ENCODE results near the gene RAB1B. TPM values are rescaled to one million over a fixed set of nuclear protein-coding genes. Genes with fewer than 3 reads are reported as not detected.
"Not testable (repeated sequence)": the region's sequence is repeated elsewhere in the genome, so short reads cannot be mapped to it uniquely, and the experiment has no call there.

The RAB1B gene
- total RNA-seq, 2 donors from 2014 or later = 102 to 112 TPM

DNA sequence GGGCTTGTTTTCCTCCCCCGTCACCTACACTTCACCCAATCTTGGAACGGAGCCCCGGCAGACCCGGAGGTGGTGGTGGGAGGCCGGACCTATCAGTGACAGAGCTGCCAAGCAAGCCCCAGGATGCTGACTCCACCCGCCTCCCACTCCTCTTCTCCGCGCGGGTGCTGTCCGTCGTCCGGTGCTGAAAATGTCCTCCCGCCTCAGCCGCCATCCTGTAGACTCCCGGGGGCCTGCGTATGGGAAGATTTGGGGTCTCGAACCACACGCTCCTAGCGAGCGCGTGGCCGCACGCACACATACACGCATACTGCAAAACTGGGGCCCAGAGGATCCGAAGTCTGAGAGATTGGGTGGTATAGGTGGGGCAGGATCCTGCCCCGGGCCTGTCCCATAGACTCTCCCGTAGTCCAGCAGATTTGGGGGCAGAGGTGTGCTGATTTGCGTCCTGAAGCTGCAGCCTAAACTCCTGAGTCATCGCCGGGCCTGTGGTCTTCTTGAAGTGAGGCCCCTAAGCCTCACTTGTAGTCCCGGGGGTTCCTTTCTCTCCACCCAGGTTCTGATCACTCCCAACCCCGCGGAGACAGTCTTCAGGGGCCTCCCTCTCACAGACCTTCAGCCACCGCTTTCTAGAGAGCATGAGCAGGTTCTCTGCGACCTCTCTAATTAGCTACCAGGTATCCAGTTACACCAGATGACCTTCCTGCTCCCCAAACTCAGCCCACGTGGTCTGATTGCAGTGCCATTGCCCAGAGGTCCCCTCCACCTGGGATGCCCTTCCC, 21.3 kb downstream of the RAB1B start:
- intact Hi-C loops (cut with DNase I) = loop anchor here in 1 of 2 donors (10.0 kb wide), 1 partner anchor 65 kb away; no protein-coding TSS in a partner anchor

DNA sequence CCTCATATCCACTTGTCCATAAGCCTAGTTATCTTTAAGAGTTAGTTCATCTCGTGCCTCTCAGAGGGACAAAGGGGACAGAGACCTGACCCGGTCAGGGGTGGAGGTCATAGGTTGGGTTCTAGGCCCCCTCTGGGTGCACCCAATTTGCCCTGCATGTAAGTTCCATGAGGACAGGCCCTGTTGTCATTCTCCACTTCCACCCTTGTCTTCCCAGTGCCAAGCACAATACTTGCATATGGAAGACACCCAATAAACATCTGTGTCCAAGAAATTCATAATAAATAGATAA, 21.8 kb downstream of the RAB1B start:
- intact Hi-C loops (cut with DNase I) = no loop called here
- no peak for DNase-seq (ENCODE audit: low spot score)

More for the DNA sequence above, 21.3 kb downstream of the RAB1B start:
- peak; percentile 91 for DNase-seq (ENCODE audit: low spot score)

DNA sequence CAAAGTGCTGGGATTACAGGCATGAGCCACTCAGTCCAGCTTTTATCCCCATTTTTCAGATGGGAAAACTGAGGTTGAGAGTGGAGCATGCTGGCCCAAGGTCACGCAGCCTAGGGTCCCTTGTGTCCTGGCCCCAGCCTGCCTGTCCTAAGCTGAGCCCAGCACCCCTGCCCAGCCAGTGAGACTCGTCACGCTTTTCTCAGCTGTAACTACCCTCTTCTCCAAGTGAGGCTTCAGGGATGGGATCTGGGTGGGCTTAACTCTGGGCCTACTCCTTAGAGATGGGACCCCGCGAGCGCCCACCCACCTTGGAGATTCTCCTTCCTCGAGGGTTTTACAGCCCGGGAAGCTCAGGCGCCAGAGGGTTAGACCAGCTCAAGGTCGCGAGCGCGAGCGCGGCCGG, 22.9 kb downstream of the RAB1B start:
- intact Hi-C loops (cut with DNase I) = no loop called here
- no peak for DNase-seq (ENCODE audit: low spot score)

DNA sequence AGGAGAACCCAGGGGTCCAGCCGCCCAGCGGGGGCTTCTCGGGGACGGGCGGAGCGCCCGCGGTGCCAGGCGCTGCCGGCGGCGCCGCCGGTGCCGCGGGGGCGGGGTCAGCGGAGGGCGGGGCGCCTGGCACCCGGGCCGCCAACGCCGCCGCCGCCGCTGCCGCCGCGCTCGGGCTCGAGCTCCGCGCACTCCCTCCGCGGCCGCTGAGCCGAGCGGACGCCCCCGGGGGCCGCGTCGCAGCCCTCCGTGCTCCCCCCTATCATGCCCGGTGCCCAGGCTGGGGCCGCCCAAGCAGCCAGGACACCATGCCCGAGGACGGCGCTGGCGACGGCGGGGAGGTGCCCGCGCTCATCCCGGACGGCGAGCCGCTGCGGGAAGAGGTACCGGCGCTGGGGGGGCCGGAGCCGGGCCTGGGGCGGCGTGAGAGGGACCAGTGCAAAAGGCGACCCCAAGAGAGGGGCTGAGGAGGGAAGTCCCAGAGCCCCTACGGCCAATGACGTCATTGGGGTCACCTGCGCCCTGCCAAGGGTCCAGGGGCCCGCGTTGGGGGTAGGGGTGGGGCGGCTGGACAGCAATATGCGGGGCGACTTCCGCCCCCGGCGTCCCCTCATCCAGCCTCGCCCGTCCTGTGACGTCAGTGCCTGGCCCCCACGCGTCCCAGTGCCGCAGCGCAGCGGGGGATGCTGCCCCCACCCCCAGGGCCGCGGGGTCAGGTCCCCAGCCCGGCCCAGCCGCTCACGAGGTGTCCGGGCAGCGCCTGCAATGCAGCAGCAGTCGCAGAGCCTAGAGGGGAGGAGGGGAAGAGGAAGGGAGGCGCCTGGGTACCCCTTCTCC, 23.5 kb downstream of the RAB1B start, which contains the start of gene TMEM151A:
TSS of gene TMEM151A (plus strand) at position 189 of the 837 bp plus-strand sequence. CDS start at position 309, 120 bp downstream.
- DNase-seq (ENCODE audit: low spot score) = no peak
- intact Hi-C loops (cut with DNase I) = no loop called here

DNA sequence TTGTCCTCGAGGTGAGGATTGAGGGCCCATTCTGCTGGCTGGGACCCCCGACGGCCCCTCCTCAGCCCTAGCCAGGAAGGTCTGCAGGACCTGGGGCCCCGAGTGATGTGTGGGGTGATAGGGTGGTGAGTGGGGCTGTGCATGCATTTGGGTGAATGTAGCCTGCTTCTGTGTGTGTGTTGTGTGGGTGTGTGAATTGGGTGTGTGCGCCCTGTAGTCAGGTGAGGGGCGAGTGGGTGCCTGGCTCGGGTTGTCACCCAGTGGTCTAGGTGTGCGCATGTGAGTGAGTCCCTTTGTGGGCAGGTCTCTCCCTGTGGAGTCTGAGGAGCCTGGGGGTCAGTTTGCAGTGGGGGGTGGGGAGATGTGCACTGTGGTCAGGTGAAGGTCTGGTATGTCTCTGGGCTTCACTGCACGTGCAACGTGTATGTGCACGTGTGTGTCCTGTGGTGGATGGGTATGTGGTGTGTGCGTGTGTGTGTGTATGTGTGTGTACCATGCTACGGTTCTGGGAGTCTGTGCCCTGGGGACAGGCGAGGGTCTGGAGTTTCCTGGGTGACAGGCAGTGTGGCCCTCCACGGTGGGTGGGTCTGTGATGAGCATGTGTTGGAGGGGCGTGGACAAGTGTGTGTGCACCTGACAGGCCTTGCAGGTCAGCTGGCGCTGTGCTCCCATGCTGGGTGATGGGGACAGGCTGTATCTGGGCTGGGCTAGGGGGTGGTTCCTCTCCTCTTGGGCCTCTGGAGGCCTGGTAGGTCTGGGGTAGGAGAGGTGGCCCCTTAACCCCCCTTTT, 24.3 kb downstream of the RAB1B start:
- intact Hi-C loops (cut with DNase I) = no loop called here
- no peak for DNase-seq (ENCODE audit: low spot score)

DNA sequence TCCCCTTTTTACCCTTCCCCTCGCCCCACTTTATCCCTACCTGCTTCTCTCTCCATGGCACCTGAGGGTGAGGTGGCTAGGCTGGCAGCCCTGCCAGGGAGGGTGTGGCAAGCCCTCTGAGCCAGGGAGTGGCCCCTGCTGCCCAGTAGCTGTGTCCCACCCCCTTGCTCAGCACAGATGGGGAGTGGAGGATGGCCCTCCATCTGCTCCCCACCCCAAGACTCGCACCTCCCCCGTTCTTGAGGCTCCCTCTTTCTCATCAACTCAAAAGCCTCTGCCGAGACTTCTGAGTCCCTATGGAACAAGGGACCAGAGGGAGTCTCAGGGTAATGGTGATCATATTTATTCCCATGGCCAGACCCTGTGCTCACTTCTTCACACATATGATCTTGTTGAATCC, 24.9 kb downstream of the RAB1B start:
- DNase-seq (ENCODE audit: low spot score) = no peak
- intact Hi-C loops (cut with DNase I) = no loop called here

DNA sequence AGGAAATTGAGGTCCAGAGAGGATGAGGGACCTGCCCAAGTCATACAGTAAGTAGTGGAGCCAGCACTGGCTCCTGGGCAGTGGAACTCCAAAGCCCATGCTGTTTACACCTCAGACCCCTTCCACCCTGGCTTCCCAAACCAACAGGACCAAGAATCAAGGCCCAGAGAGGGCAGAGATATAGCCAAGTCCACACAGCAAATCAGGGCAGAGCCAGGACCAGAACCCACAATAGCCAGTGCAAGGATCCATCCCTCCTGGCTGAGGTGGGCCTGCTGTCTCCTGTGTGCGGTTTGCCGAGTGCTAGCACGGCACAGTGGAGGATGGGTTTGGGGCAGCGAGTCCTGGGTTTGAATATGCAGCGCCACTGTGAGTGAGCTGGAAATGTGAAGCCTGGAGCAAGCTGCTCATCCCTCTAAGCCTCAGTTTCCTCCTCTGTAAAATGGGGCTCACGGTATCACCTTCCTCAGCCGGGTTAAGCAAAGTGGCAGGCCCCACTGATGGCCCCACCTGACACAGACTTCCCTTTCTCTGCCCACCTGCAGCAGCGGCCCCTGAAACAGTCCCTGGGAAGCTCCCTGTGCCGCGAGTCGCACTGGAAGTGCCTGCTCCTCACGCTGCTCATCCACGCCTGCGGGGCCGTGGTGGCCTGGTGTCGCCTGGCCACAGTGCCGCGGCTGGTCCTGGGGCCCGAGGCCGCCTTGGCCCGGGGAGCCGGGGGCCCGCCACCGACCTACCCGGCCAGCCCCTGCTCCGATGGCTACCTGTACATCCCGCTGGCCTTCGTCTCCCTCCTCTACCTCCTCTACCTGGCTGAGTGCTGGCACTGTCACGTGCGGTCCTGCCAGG, 25.6 kb downstream of the RAB1B start:
- no peak for DNase-seq (ENCODE audit: low spot score)
- intact Hi-C loops (cut with DNase I) = no loop called here

DNA sequence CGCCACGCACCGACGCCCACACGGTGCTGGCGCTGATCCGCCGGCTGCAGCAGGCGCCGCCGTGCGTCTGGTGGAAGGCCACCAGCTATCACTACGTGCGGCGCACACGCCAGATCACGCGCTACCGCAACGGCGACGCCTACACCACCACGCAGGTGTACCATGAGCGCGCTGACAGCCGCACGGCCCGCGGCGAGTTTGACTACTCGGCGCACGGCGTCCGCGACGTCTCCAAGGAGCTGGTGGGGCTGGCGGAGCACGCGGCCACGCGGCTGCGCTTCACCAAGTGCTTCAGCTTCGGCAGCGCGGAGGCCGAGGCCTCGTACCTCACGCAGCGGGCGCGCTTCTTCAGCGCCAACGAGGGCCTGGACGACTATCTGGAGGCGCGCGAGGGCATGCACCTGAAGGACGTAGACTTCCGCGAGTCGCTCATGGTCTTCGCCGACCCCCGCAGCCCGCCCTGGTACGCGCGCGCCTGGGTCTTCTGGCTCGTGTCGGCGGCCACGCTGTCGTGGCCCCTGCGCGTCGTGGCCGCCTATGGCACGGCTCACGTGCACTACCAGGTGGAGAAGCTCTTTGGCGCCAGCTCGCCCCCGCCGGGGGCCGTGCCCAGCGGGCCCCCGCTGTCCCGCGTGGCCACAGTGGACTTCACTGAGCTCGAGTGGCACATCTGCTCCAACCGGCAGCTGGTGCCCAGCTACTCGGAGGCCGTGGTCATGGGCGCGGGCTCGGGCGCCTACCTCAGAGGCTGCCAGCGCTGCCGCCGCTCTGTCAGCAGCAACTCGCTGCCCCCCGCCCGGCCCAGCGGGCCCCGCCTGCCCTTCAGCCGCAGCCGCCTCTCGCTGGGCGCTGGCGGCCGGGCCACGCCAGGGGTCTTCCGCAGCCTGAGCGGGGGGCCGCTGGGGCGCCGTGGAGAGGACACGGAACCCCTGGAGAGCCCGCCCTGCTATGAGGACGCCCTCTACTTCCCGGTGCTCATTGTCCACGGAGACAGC, 26.5 kb downstream of the RAB1B start:
- intact Hi-C loops (cut with DNase I) = no loop called here
- no peak for DNase-seq (ENCODE audit: low spot score)

DNA sequence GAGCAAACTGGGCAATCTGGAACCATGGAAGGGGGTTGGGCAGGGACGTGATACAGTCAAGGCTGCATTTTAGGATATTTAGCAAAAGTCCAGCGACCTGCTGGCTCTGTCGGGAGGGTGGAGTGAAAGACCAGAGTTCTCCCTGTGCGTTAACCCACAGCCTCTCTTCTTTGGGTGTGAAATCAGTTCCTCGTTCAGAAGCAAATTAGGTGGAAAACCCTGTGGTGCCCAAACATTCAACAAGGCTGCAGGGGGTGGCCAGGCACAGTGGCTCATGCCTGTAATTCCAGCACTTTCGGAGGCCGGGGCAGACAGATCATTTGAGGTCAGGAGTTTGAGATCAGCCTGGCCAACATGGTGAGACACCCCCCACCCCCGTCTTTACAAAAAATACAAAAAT, 29.2 kb downstream of the RAB1B start:
- intact Hi-C loops (cut with DNase I) = loop anchor here in 1 of 2 donors (2.0 kb wide), 1 partner anchor 183 kb away; the partner anchor contains the start of gene DPP3
- no peak for DNase-seq (ENCODE audit: low spot score)

DNA sequence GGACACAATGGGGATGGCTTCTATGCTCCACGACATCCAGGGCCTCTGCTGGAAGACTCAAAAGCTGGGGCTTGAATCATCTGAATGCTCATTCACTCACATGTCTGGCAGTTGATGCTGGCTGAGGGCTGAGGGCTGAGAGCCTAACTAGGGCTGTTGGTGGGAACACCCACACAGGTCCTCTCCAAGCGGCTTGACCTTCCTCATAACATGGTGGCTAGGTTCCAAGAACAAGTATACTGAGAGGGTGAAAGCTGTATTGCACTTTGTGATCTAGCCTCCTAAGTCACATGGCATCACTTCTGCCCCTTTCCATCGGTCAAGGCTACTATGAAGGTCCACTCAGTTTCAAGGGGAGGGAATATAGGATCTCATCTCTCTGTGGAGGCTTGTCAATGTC, 30.7 kb downstream of the RAB1B start:
- intact Hi-C loops (cut with DNase I) = loop anchor here in 1 of 2 donors (2.0 kb wide), 1 partner anchor 182 kb away; the partner anchor contains the start of gene DPP3
- no peak for DNase-seq (ENCODE audit: low spot score)

DNA sequence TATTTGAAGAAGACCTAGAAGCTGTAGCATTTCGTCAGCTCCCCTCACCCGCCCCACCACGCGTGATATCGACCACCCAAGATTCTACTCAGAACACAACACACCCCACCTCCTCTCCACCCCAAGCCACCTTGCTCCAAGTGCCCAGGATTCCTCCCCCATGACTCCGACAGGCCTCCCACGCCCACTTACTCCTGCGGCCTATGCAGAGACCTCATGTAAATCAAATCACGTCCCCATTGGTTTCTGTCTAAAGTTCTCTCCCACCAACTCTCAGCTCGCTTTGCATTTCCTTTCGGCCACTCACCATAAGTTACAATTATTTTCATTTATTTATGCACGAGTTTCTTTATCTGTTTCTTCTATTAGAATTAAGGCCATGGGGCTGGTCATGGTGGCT, 34.2 kb downstream of the RAB1B start:
- no peak for DNase-seq (ENCODE audit: low spot score)
- intact Hi-C loops (cut with DNase I) = no loop called here

DNA sequence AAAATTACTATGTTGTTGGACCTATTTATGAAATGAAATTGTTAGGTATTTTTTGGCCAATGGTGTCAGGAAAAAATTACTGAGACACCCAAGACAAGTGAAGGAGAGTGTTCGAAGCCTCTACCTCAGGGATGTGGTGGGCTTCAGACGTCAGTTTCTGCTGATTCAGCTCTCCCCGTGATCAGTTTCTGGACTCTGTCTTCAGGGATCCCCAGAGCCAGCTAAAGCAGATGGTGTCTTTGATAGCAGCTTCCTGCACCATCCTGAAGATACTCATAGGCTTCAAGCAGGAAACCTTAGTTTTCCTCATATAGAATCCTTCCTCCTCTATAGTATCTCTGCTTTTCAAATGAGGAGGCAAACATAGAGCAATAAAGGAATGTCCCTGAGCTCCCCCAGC, 41.0 kb downstream of the RAB1B start:
- intact Hi-C loops (cut with DNase I) = no loop called here

DNA sequence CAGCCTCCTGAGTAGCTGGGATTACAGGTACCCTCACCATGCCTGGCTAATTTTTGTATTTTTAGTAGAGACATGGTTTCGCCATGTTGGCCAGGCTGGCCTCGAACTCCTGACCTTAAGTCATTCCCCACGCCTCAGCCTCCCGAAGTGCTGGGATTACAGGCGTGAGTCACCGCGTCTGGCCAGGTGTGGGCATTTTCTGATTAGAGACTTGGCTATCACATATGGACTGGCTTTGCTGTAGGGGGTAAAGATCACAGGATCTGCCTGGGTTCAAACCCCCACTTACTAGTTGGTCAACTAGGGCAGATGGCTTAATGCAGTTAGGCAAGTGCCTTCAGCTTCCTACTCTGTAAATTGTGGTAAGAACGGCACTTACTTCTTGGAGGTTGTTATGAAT, 41.9 kb downstream of the RAB1B start:
- DNase-seq (ENCODE audit: low spot score) = no peak
- intact Hi-C loops (cut with DNase I) = no loop called here

More for the DNA sequence above, 41.0 kb downstream of the RAB1B start:
- no peak for DNase-seq (ENCODE audit: low spot score)

DNA sequence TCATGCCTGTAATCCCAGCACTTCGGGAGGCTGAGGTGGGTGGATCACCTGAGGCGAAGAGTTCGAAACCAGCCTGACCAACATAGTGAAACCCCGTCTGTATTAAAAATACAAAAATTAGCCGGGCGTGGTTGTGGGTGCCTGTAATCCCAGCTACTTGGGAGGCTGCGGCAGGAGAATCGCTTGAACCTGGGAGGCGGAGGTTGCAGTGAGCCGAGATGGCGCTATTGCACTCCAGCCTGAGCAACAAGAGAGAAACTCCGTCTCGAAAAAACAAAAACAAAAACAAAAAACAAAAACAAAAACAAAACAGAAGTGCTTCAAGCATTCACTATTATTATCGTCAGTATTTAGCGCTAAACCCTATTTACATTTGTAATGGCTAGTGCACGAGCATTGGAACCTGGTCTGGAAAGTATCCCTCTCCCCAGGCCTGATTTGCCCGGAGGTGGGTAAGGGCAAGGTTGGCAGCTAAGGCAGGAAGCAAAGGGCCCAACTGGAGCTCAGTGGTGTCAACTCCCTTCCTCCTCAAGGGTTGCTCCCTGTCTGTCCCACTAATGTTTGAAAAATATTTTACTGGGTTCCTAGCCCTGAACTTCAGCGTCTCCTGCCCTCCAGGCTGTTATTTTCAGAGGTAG, 42.5 kb downstream of the RAB1B start:
- intact Hi-C loops (cut with DNase I); DNase-seq (ENCODE audit: low spot score): not testable (repeated sequence)

DNA sequence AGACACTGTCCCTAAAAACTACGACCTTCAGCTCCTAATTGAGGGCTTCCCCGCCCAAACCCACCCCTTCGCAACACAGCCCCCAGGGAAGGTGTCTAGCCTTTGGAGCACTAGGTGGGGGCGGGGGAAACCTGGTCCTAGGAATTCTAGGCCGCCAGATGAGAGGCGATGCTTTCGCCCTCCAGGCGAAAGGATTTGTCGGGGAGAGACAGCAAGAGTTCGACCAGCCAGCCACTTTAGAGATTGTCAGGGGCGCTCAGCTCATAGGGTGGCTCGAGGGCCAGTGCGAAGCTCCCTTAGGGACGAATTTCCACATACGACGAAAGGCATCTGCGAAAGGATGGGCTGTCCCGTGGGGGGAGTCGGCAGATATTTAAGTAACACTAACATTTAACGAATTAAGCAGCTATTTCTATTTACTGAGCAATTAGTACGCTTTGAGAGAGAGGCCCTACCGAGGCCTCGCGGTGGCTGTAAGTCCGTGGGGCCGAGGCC, 43.1 kb downstream of the RAB1B start:
- intact Hi-C loops (cut with DNase I) = no loop called here
- DNase-seq (ENCODE audit: low spot score) = no peak

DNA sequence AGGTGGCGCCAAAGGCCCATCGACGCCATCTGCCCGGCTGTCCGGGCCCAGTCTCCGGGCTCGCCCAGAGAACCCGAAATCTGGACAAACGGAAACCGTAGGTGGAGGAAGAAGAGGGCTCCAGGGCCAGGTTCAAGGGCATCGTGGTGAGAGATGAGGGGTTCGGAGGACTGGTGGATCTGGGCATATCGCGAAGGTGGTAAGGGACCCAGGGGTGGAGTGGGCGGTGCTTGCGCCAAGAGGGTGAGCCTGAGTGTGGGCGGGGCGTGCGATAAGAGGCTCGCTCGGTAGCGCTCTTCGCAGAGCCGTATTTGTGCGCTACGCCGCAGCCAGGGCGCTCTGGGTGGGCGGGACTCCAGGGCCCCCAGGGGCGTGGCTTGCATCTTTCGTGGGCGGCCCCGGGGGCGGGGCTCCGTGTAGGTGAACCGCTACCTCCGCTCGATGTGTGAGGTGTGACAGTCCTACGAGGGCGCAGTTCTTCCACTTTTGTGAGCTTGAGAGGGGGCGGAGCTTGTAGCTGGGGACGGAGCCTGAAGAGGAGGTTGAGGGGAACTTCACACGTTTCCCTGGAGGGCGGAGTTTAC, 43.6 kb downstream of the RAB1B start:
- peak; percentile 97 for DNase-seq (ENCODE audit: low spot score)
- intact Hi-C loops (cut with DNase I) = no loop called here
